Ovary (tissue), 9 donors: Measurements from ENCODE around the gene PEX10. TPM values are rescaled to one million over a fixed set of nuclear protein-coding genes. Genes with fewer than 3 reads are reported as not detected.

Experiments used
- DNase-seq, 5 donors: peaks; one replicate each; pipeline ENCODE4 v3.0.0-alpha.2; 2019 to 2020
- H3K27ac ChIP-seq, 2 donors: fragments of 200-600 bp; one replicate each; pipeline versions ENCODE4 v1.5.1 to v1.8.0; 2019 to 2022
- H3K27me3 ChIP-seq: fragments of 200-600 bp; one replicate; pipeline ENCODE4 v1.8.0; 2022
- H3K36me3 ChIP-seq: fragments of 200-600 bp; sonication (generic); one replicate; pipeline ENCODE4 v1.5.1; 2019
- H3K4me1 ChIP-seq: one replicate; pipeline ENCODE4 v1.8.1; 2013; ENCODE audit warnings: mild to moderate bottlenecking, moderate library complexity; ENCODE audit not compliant: insufficient read depth
- H3K4me3 ChIP-seq: fragments of 200-600 bp; sonication (generic); one replicate; pipeline ENCODE4 v1.5.1; 2017
- H3K9me3 ChIP-seq, 2 donors: fragments of 200-600 bp in 1 of 2; sonication (generic) in 1 of 2; one replicate each; pipeline versions ENCODE4 v1.5.1 to v1.8.1; 2013 to 2019; ENCODE audit warnings: mild to moderate bottlenecking in 1 of 2, moderate library complexity in 1 of 2
- EP300 ChIP-seq: sonication (generic); formaldehyde crosslinking; IDR thresholded peaks from one replicate; pipeline ENCODE4 v1.6.1; 2017; ENCODE audit warnings: antibody characterized with exemption
- POLR2A ChIP-seq: fragments of 450-650 bp; IDR thresholded peaks from one replicate; pipeline ENCODE4 v1.6.1; 2017; ENCODE audit warnings: antibody characterized with exemption, mild to moderate bottlenecking, moderate library complexity
- WGBS, 3 donors: extraction: QIAGEN DNeasy Blood & Tissue Kit in 1 of 3; methylation state at CpG; one replicate each; pipeline versions ENCODE4 v1.1.5 to v1.1.7; 2013 to 2017; 5-methylcytosine and 5-hydroxymethylcytosine counted together
- intact Hi-C, 4 donors: fragments of 100-400 bp; cut with DNase I; formaldehyde crosslinking; loops; one replicate each; pipeline versions ENCODE4 v1.11.0 to v1.15.1; 2022 to 2023
- polyA plus RNA-seq, 2 donors: library from polyadenylated mRNA; stranded (reverse); fragments of 200-250 nt in 1 of 2; fragments of 350-450 nt in 1 of 2; fragmentation: Illumina TruSeq in 1 of 2; extraction: RNeasy Lipid Tissue Mini Kit (QIAGEN cat#74804) in 1 of 2; gene quantifications; one replicate each; pipeline ENCODE4 v1.2.3, GENCODE V29; 2013 to 2014
- total RNA-seq, 7 donors: library from RNA; depleted of rRNA in 2 of 7; stranded (reverse); fragments of >200 nt in 2 of 7; fragmentation: NEBNext Ultra II Directional in 3 of 7; extraction: Animal tissue kit (Norgen Biotek cat#: 25700) in 3 of 7; gene quantifications; one replicate each; pipeline versions ENCODE4 v1.1.0 to v1.2.4, GENCODE V29; 2016 to 2023
- TF ChIP-seq, protein P1 (sequence below), 3 donors: fragments of 450-650 bp in 2 of 3; fragments of 200-600 bp in 1 of 3; IDR thresholded peaks; one replicate each; pipeline versions ENCODE4 v1.5.1 to v1.8.0; 2016 to 2022; ENCODE audit warnings: antibody characterized with exemption in 3 of 3, mild to moderate bottlenecking in 1 of 3
- donor health status: DM: no; HTN: no; CAD: no; lungs with moderate emphysema.
- donor health status: DM: no; HTN: no; CAD: no.
- donor health status: Bipolar disorder and iron deficiency.
- donor health status: DM: yes; HTN: yes; CAD: no.
- donor health status: DM: no; HTN: no; CAD: no.
- donor health status: DM: yes; HTN: yes; CAD: no.

PEX10 gene
- total and polyA plus RNA-seq, 9 donors = 14.4 to 25.9 (median 19.3) TPM

- Histone ChIP-seq H3K9me3 (no peaks in the 10 kb centered on the region), H3K4me3 (no peak overlapping the region), H3K27me3 (no peaks in the 10 kb centered on the region), H3K36me3 (no peaks in the 10 kb centered on the region), H3K4me1 (no peaks in the 10 kb centered on the region), H3K27ac (no peak overlapping the region)
- no peak for TF ChIP-seq POLR2A
- no peak for TF ChIP-seq EP300
- TF ChIP-seq, protein P1, sequence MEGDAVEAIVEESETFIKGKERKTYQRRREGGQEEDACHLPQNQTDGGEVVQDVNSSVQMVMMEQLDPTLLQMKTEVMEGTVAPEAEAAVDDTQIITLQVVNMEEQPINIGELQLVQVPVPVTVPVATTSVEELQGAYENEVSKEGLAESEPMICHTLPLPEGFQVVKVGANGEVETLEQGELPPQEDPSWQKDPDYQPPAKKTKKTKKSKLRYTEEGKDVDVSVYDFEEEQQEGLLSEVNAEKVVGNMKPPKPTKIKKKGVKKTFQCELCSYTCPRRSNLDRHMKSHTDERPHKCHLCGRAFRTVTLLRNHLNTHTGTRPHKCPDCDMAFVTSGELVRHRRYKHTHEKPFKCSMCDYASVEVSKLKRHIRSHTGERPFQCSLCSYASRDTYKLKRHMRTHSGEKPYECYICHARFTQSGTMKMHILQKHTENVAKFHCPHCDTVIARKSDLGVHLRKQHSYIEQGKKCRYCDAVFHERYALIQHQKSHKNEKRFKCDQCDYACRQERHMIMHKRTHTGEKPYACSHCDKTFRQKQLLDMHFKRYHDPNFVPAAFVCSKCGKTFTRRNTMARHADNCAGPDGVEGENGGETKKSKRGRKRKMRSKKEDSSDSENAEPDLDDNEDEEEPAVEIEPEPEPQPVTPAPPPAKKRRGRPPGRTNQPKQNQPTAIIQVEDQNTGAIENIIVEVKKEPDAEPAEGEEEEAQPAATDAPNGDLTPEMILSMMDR (IDR thresholded peaks at IDR 0.05) = no peak
- peak in 4 of 5 donors; percentile 14 to 37 (median 25) for DNase-seq
- WGBS, 3 donors = 89 to 93% (median 90%) methylated on average over 30 of the region's 30 CpGs
- intact Hi-C loops = no loop called here
Measured at GRCh38 chr1:2386636-2387611, 25.4 kb downstream of the PEX10 start.

GRCh38 chr1:2385606-2386280 is 26.6 kb downstream of the PEX10 start:
- intact Hi-C loops = no loop called here

GRCh38 chr1:2384941-2385481 is 27.4 kb downstream of the PEX10 start:
- no peaks in the 10 kb centered on the region for H3K27me3 ChIP-seq
- WGBS, 3 donors = 62 to 81% (median 73%) methylated on average over 33 to 41 of the region's 41 CpGs
- H3K4me1 ChIP-seq = peaks cover 4% of the 10 kb centered on the region
- H3K36me3 ChIP-seq = no peaks in the 10 kb centered on the region
- intact Hi-C loops = loop anchor here in 3 of 4 donors (5.0 kb wide), 3 partner anchors 63 to 188 kb away; no protein-coding TSS in a partner anchor
- peak in 4 of 5 donors; percentile 18 to 38 (median 28) for DNase-seq
- no peak overlapping the region for H3K27ac ChIP-seq
- no peaks in the 10 kb centered on the region for H3K9me3 ChIP-seq
- no peak overlapping the region for H3K4me3 ChIP-seq
- TF ChIP-seq, protein P1 (IDR thresholded peaks at IDR 0.05) = no peak
- no peak for TF ChIP-seq EP300
- no peak for TF ChIP-seq POLR2A

More at GRCh38 chr1:2385606-2386280, 26.6 kb downstream of the PEX10 start:
- WGBS, 3 donors = 82 to 89% (median 89%) methylated on average over 19 of the region's 19 CpGs
- no peak overlapping the region for H3K27ac ChIP-seq
- TF ChIP-seq POLR2A (no peak), EP300 (no peak)
- TF ChIP-seq, protein P1 (IDR thresholded peaks at IDR 0.05) = no peak
- no peaks in the 10 kb centered on the region for H3K9me3 ChIP-seq
- peak; percentile 10 to 33 (median 19) for DNase-seq
- no peak overlapping the region for H3K4me3 ChIP-seq
- no peaks in the 10 kb centered on the region for H3K27me3 ChIP-seq
- H3K4me1 ChIP-seq = peaks cover 4% of the 10 kb centered on the region
- no peaks in the 10 kb centered on the region for H3K36me3 ChIP-seq
